ENCODE results near the gene ZPBP2.

DNA sequence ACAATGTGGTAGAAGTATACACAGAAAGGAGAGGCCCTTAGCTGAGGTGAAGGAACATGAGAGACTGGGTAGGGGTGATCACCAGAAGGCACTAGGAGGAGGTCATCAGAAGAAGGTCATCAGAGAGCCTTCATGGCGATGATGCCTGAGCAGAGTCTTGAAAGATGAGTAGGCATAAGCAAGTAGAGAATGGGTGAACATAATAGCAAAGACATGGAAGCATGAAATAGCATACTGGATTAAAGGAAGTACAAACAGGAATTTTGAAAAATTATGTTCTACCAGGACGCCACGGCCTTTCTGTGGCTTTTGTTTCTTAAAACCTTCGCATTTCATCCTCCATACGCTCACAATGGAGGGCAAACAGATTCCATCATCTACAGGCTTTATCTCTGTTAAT is 6.8 kb upstream of the ZPBP2 start:
- TF ChIP-seq, protein P1, sequence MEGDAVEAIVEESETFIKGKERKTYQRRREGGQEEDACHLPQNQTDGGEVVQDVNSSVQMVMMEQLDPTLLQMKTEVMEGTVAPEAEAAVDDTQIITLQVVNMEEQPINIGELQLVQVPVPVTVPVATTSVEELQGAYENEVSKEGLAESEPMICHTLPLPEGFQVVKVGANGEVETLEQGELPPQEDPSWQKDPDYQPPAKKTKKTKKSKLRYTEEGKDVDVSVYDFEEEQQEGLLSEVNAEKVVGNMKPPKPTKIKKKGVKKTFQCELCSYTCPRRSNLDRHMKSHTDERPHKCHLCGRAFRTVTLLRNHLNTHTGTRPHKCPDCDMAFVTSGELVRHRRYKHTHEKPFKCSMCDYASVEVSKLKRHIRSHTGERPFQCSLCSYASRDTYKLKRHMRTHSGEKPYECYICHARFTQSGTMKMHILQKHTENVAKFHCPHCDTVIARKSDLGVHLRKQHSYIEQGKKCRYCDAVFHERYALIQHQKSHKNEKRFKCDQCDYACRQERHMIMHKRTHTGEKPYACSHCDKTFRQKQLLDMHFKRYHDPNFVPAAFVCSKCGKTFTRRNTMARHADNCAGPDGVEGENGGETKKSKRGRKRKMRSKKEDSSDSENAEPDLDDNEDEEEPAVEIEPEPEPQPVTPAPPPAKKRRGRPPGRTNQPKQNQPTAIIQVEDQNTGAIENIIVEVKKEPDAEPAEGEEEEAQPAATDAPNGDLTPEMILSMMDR (IDR thresholded peaks at IDR 0.05) = no peak
- TF ChIP-seq POLR2A (IDR thresholded peaks at IDR 0.05) (no peak), EP300 (IDR thresholded peaks at IDR 0.05) (no peak)
